Erythroblast (primary cell): ENCODE measurements around the gene ZNF639.
A peak's percentile ranks its signal among the peaks of the same experiment; 100 is the strongest.

Experiments
- DNase-seq, 2 experiments: peaks; one replicate each; lab custom pipeline; 2025; lab: John Stamatoyannopoulos, UW
- GATA1 ChIP-seq: IDR thresholded peaks from 2 replicates; pipeline ENCODE4 v1.6.1; 2011; ENCODE audit warnings: low read depth, mild to moderate bottlenecking, control low read depth, low read length, moderate library complexity
- POLR2A ChIP-seq: IDR thresholded peaks from 2 replicates; pipeline ENCODE4 v1.6.1; 2011; ENCODE audit warnings: mild to moderate bottlenecking, low read length

ZNF639 gene

GRCh38 chr3:179332240-179332639, 9.4 kb downstream of the ZNF639 start:
- no peak for DNase-seq
- no peak for TF ChIP-seq GATA1
- no peak for TF ChIP-seq POLR2A

- TF ChIP-seq POLR2A (no peak), GATA1 (no peak)
- no peak for DNase-seq
Measured at GRCh38 chr3:179333084-179333483, 10.3 kb downstream of the ZNF639 start.

GRCh38 chr3:179336345-179336929, 13.6 kb downstream of the ZNF639 start:
- DNase-seq: no peak
- TF ChIP-seq GATA1 (no peak), POLR2A (no peak)

GRCh38 chr3:179347345-179348194, 24.7 kb downstream of the ZNF639 start, which contains the start of gene MFN1:
Gene MFN1 (plus strand): TSS chr3:179347709. CDS start chr3:179348852, 1,143 bp downstream.
- TF ChIP-seq POLR2A (peak; percentile 79), GATA1 (no peak)
- DNase-seq: peak; percentile 94

- peak; percentile 36 to 66 for DNase-seq
- no peak for TF ChIP-seq GATA1
- no peak for TF ChIP-seq POLR2A
Measured at GRCh38 chr3:179348325-179349013, 25.6 kb downstream of the ZNF639 start.

- TF ChIP-seq GATA1: no peak
- TF ChIP-seq POLR2A: no peak
- no peak for DNase-seq
Measured at GRCh38 chr3:179355996-179356395, 33.2 kb downstream of the ZNF639 start.

GRCh38 chr3:179363332-179363731, 40.5 kb downstream of the ZNF639 start:
- TF ChIP-seq GATA1 (no peak), POLR2A (no peak)
- no peak for DNase-seq

GRCh38 chr3:179369621-179370020, 46.8 kb downstream of the ZNF639 start:
- no peak for DNase-seq
- TF ChIP-seq POLR2A: no peak
- no peak for TF ChIP-seq GATA1

GRCh38 chr3:179373938-179374337, 51.1 kb downstream of the ZNF639 start:
- TF ChIP-seq POLR2A (no peak), GATA1 (no peak)
- DNase-seq: peak; percentile 45 to 50

- peak; percentile 32 for TF ChIP-seq GATA1
- TF ChIP-seq POLR2A: no peak
- peak; percentile 81 to 89 for DNase-seq
Measured at GRCh38 chr3:179375091-179375999, 52.5 kb downstream of the ZNF639 start.

GRCh38 chr3:179376474-179376873, 53.6 kb downstream of the ZNF639 start:
- peak; percentile 39 to 55 for DNase-seq
- TF ChIP-seq GATA1 (no peak), POLR2A (no peak)
